Prostate gland (tissue), 2 donors: ENCODE measurements around the gene RAB11FIP2. TPM values are rescaled to one million over a fixed set of nuclear protein-coding genes. Genes with fewer than 3 reads are reported as not detected.

Experiments used
- DNase-seq: peaks from one replicate; pipeline ENCODE4 v3.0.0-alpha.2; 2019; ENCODE audit warnings: low spot score
- H3K27ac ChIP-seq, 2 donors: fragments of 200-600 bp; sonication (generic); 2 replicates each; pipeline ENCODE4 v1.5.1; 2017 to 2019
- H3K27me3 ChIP-seq: fragments of 200-600 bp; sonication (generic); replicated peaks from 2 replicates; pipeline ENCODE4 v1.5.1; 2019; ENCODE audit not compliant: insufficient read depth
- H3K36me3 ChIP-seq, 2 donors: fragments of 200-600 bp; sonication (generic); 1 replicate in 1 of 2; 2 replicates in 1 of 2; pipeline versions ENCODE4 v1.5.1 to v1.8.1; 2017 to 2019
- H3K4me1 ChIP-seq: fragments of 200-600 bp; sonication (generic); replicated peaks from 2 replicates; pipeline ENCODE4 v1.5.1; 2019
- H3K4me3 ChIP-seq, 2 donors: fragments of 200-600 bp; sonication (generic); 2 replicates each; pipeline ENCODE4 v1.5.1; 2017 to 2019
- H3K9me3 ChIP-seq: fragments of 200-600 bp; sonication (generic); 2 replicates; pipeline ENCODE4 v1.5.1; 2017
- CTCF ChIP-seq, 4 experiments: fragments of 200-600 bp in 2 of 4; fragments of 450-650 bp in 2 of 4; sonication (generic) in 2 of 4; IDR thresholded peaks; 1 replicate in 3 of 4; 2 replicates in 1 of 4; pipeline ENCODE4 v1.5.1; 2016 to 2019; ENCODE audit warnings: antibody characterized with exemption in 4 of 4, mild to moderate bottlenecking in 2 of 4, moderate library complexity in 2 of 4
- POLR2A ChIP-seq: fragments of 450-650 bp; IDR thresholded peaks from one replicate; pipeline ENCODE4 v1.6.1; 2016; ENCODE audit warnings: antibody characterized with exemption, mild to moderate bottlenecking
- POLR2AphosphoS5 ChIP-seq: sonication (generic); formaldehyde crosslinking; IDR thresholded peaks from one replicate; pipeline ENCODE4 v1.6.1; 2017; ENCODE audit warnings: antibody characterized with exemption
- WGBS: methylation state at CpG from one replicate; pipeline ENCODE4 v1.1.5; 2018; 5-methylcytosine and 5-hydroxymethylcytosine counted together
- intact Hi-C: fragments of 100-400 bp; cut with DNase I; formaldehyde crosslinking; loops from one replicate; pipeline ENCODE4 v1.14.2; 2022
- total RNA-seq, 2 donors: library from RNA; depleted of rRNA; stranded (reverse); fragments of >200 nt; gene quantifications; one replicate each; pipeline ENCODE4 v1.1.0, GENCODE V29; 2016

Gene RAB11FIP2
- total RNA-seq, 2 donors from 2014 or later = 14.3 to 33.5 TPM

DNA sequence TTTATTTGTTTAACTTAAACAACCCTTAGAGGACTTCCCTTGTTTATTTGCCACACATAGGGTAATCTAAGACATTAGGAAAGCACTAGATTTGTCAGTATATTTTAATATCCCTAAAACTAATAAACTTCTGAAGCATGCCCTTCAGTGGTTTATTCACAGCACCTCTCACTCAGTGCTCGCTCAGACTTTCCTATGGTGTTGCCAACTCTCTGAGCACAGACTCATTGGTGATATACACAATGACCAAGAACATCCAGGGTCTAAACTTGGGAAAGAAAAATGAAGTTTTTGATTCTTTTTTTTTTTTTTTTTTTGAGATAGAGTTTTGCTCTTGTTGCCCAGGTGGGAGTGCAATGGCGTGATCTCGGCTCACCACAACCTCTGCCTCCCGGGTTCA lies 82.2 kb downstream of the RAB11FIP2 start:
- TF ChIP-seq POLR2A (no peak), CTCF (IDR thresholded peaks at IDR 0.05) (no peak), POLR2AphosphoS5 (no peak)
- H3K36me3 ChIP-seq = no peaks in the 10 kb centered on the region
- DNase-seq = no peak
- no peak overlapping the region for H3K27ac ChIP-seq
- H3K4me3 ChIP-seq = no peak overlapping the region
- no peaks in the 10 kb centered on the region for H3K27me3 ChIP-seq
- WGBS = 89% methylated on average over 4 of the region's 4 CpGs
- no peaks in the 10 kb centered on the region for H3K4me1 ChIP-seq
- intact Hi-C loops = no loop called here
- H3K9me3 ChIP-seq = no peaks in the 10 kb centered on the region

DNA sequence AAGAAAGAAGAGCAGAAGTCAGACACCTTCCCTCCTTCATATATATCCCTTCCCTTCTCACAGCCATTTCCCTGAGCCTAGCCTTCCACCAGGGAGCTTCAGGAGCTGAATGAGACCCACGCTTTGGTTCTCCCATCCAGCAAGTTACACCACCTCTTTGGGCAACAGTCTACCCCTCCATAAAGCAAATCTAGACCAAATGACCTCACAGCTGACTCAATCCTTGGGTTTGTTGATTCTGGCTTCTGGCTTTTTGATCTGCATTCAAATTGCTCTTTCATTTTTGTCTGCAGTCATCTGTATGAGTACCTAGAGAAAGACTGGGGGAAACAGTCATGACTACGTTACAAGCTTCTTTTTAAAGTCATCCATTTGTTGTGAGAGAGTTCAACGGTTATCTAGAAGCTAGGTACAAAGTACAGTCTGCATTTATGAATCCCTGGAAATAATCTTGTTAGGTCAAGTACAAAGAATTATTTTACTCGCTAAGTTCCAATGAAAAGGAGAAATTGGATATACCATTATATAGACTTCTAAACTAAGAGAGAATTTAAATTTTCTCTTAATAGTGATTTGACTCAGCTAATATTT lies 86.3 kb downstream of the RAB11FIP2 start:
- Histone ChIP-seq H3K9me3 (no peaks in the 10 kb centered on the region), H3K27me3 (no peaks in the 10 kb centered on the region), H3K4me1 (no peaks in the 10 kb centered on the region), H3K36me3 (no peaks in the 10 kb centered on the region), H3K4me3 (no peak overlapping the region), H3K27ac (no peak overlapping the region)
- intact Hi-C loops = no loop called here
- WGBS = 91% methylated on average over 4 of the region's 4 CpGs
- TF ChIP-seq POLR2A = no peak
- no peak for TF ChIP-seq CTCF (IDR thresholded peaks at IDR 0.05)
- TF ChIP-seq POLR2AphosphoS5 = no peak
- DNase-seq = no peak

- Histone ChIP-seq H3K27ac (no peak overlapping the region), H3K4me1 (no peaks in the 10 kb centered on the region), H3K36me3 (no peaks in the 10 kb centered on the region), H3K9me3 (no peaks in the 10 kb centered on the region), H3K27me3 (no peaks in the 10 kb centered on the region), H3K4me3 (no peak overlapping the region)
- intact Hi-C loops = no loop called here
- TF ChIP-seq POLR2AphosphoS5 (no peak), CTCF (IDR thresholded peaks at IDR 0.05) (no peak), POLR2A (no peak)
- no peak for DNase-seq
- WGBS = 84% methylated on average over 2 of the region's 2 CpGs
Measured at GRCh38 chr10:117956972-117957371, 89.8 kb downstream of the RAB11FIP2 start.

DNA sequence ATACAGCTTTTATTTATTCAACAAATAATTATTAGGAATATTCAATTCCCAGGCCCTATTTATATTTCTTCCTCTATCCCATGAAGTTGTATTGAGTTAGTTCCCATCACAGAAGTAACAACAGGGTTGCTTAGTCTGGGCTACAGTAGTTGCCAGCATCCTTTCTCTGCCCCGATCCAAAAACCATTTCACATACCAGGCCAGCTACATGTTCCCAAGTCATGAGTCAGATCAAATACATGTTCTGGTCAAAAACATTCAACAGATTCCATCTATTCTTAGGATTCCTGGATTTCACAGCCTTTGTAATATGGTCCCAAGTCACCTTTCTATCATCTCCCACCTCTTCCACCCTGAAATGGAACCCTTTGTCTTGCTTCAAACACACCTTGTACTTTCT lies 91.6 kb downstream of the RAB11FIP2 start:
- no peaks in the 10 kb centered on the region for H3K27me3 ChIP-seq
- no peaks in the 10 kb centered on the region for H3K9me3 ChIP-seq
- H3K4me3 ChIP-seq = no peak overlapping the region
- no peak for DNase-seq
- H3K4me1 ChIP-seq = no peaks in the 10 kb centered on the region
- no peak overlapping the region for H3K27ac ChIP-seq
- no peaks in the 10 kb centered on the region for H3K36me3 ChIP-seq
- 96% methylated on average over 1 of the region's 1 CpG for WGBS
- no peak for TF ChIP-seq POLR2A
- TF ChIP-seq POLR2AphosphoS5 = no peak
- no peak for TF ChIP-seq CTCF (IDR thresholded peaks at IDR 0.05)
- intact Hi-C loops = no loop called here
